Activated CD4-positive, alpha-beta T cell treated with anti-CD3 and anti-CD28 coated beads, Interleukin-2, amount 10 ng/mL, durations not matched to agents 24 days and 14 days (primary cell): ENCODE results near the gene SFMBT1. TPM values are rescaled to one million over a fixed set of nuclear protein-coding genes. Genes with fewer than 3 reads are reported as not detected.
A peak's percentile ranks its signal among the peaks of the same experiment; 100 is the strongest.

Source experiments
- DNase-seq: peaks from one replicate; pipeline ENCODE4 v3.0.0; 2022
- H3K27ac Mint-ChIP-seq: one replicate; pipeline ENCODE4 v1.8.0; 2022; ENCODE audit warnings: mild to moderate bottlenecking, mixed read lengths
- H3K27me3 Mint-ChIP-seq: one replicate; pipeline ENCODE4 v1.8.0; 2022; ENCODE audit warnings: mixed read lengths
- H3K36me3 Mint-ChIP-seq: one replicate; pipeline ENCODE4 v1.8.0; 2022; ENCODE audit warnings: low read depth, mild to moderate bottlenecking, mixed read lengths
- H3K4me1 Mint-ChIP-seq: one replicate; pipeline ENCODE4 v1.8.0; 2021; ENCODE audit warnings: mixed read lengths
- H3K4me3 Mint-ChIP-seq: one replicate; pipeline ENCODE4 v1.8.0; 2022; ENCODE audit warnings: mild to moderate bottlenecking, moderate library complexity, mixed read lengths
- H3K9me3 Mint-ChIP-seq: one replicate; pipeline ENCODE4 v1.8.0; 2021; ENCODE audit warnings: mixed read lengths
- intact Hi-C: fragments of 100-400 bp; cut with micrococcal nuclease; formaldehyde crosslinking; loops from one replicate; pipeline ENCODE4 v1.15.1; 2023
- total RNA-seq: library from RNA; stranded (reverse); gene quantifications from 2 replicates; pipeline ENCODE4 v1.2.3, GENCODE V29; 2022

The SFMBT1 gene
- total RNA-seq, 1 donor from 2014 or later: 28.6 TPM

DNA sequence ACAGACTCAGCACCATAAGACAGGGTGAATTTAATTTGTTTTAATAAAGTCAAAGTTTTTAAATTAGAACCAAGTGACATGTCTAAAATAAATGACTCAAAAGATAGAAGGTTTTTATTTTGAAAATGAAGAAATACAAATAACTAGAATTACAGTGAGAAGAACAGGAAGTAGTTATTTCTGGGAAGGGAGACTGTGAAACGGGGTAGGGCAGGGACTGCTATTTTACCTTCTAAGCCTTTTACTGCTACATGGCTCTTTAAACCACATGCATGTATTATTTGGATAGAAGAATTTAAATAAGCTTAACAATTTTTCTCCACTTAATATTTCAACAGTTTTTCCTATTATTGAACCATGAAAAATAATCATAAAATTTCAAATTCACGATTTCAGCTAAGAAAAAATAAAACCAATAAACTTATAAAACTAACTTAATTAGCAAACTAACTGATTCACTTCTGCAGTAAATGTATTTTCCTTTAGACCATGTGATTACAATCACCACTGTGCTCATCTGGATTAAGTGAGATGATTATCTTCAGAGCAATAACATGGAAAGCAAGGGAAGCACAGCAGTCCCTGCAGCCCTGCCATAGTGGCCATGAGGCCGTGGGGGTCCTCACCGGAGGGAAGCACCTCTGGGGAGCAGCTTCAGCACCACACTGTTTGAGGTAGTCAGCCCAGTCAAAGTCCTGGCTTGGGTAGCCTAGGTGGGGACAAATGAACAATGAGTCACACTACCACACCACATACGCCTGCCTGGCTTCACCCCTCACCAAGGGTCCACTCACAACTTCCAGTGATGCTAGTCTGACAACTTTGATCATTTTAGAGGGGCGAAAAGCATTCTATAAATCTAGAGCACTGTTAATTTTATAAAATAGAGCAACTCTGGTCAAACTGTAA is 120.2 kb downstream of the SFMBT1 start:
- H3K27me3 Mint-ChIP-seq: no peaks in the 10 kb centered on the region
- peak overlapping the region; percentile 47 for H3K27ac Mint-ChIP-seq
- peak overlapping the region; percentile 34 for H3K4me3 Mint-ChIP-seq
- intact Hi-C loops: no loop called here
- DNase-seq: no peak
- H3K36me3 Mint-ChIP-seq: peaks cover 44% of the 10 kb centered on the region
- no peaks in the 10 kb centered on the region for H3K9me3 Mint-ChIP-seq
- H3K4me1 Mint-ChIP-seq: peaks cover 19% of the 10 kb centered on the region

DNA sequence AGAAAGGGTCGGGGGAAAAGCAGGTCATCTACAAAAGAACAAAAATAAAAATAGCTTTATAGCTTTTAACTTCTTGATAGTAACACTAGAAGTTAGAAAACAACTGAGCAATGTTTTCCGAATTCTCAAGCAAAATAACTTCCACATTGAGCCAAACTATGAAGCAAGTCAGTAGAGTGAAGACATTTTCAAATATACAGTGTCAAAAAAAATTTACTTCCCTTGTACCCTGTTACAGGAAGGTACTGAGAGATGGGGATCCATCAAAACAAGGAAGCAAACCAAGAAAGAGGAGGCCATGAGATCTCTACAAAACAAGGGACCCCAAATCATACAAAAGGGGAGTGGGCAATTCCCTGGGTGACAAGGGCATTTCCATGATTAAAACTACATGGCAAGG is 121.9 kb downstream of the SFMBT1 start:
- Mint-ChIP-seq H3K36me3 (peaks cover 47% of the 10 kb centered on the region), H3K9me3 (no peaks in the 10 kb centered on the region), H3K4me3 (no peak overlapping the region), H3K4me1 (peaks cover 18% of the 10 kb centered on the region), H3K27ac (no peak overlapping the region), H3K27me3 (no peaks in the 10 kb centered on the region)
- DNase-seq: no peak
- intact Hi-C loops: no loop called here

DNA sequence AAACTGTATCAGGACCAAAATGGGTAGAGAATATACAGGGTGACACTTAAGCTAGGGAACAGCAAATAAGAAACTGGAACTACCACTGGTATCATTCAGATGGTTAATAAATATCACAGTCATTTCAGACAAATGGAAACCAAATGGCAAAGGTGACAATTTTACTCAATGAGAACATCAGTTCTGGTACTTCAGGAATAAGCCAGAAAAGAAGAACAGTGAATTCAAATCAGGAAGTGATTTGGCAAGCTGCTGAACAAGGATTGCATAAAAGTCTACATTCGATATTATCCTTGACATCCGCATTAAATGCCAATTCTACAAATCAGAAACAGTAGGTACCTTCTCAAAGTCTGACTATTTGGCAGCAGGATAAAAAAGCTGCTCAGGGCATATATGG is 125.0 kb downstream of the SFMBT1 start:
- no peak overlapping the region for H3K27ac Mint-ChIP-seq
- intact Hi-C loops: no loop called here
- no peaks in the 10 kb centered on the region for H3K9me3 Mint-ChIP-seq
- H3K36me3 Mint-ChIP-seq: peaks cover 45% of the 10 kb centered on the region
- peaks cover 15% of the 10 kb centered on the region for H3K4me1 Mint-ChIP-seq
- no peak overlapping the region for H3K4me3 Mint-ChIP-seq
- DNase-seq: no peak
- no peaks in the 10 kb centered on the region for H3K27me3 Mint-ChIP-seq

DNA sequence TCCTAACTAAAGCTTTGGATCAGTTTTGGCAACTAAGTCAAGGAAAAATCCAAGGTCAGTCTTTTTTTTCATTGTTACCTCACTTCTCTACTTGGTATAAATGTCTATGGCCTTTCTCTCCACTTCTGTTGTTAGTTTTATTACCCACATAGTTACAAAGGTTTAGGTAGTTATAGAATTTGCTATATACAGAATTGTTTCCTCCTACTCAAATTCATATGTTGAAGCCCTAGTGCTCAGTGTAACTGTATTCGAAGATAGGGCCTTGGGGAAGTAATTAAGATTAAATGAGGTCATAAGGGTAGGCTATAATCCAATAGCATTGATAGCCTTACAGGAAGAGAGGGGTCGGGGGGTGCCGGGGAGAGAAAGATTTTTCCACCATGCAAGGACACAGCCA is 128.8 kb downstream of the SFMBT1 start:
- Mint-ChIP-seq H3K36me3 (peaks cover 47% of the 10 kb centered on the region), H3K27me3 (no peaks in the 10 kb centered on the region), H3K27ac (no peak overlapping the region), H3K4me3 (no peak overlapping the region), H3K9me3 (no peaks in the 10 kb centered on the region), H3K4me1 (peaks cover 8% of the 10 kb centered on the region)
- peak; percentile 23 for DNase-seq
- intact Hi-C loops: no loop called here

DNA sequence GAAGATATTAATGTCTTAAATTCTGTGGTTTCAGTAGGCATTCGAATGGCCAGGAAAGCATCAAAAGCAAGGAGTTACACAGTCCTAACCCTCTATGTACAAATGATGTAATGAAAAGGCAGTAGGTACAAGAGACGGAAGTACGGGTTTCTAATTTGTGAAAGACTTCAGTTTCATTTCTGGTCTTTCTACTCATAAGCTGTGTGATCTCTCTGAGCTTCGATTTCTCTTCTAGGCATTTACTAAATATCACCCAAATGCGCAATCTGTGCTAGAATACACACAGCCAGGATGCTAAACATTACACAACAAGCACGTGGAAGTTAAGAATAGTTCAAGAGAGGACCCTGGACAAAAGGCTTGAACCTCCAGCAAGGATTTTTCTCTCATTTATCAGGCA is 130.6 kb downstream of the SFMBT1 start:
- DNase-seq: peak; percentile 21
- peaks cover 48% of the 10 kb centered on the region for H3K36me3 Mint-ChIP-seq
- H3K27ac Mint-ChIP-seq: no peak overlapping the region
- intact Hi-C loops: no loop called here
- H3K27me3 Mint-ChIP-seq: no peaks in the 10 kb centered on the region
- H3K4me1 Mint-ChIP-seq: peaks cover 4% of the 10 kb centered on the region
- H3K4me3 Mint-ChIP-seq: no peak overlapping the region
- H3K9me3 Mint-ChIP-seq: no peaks in the 10 kb centered on the region

DNA sequence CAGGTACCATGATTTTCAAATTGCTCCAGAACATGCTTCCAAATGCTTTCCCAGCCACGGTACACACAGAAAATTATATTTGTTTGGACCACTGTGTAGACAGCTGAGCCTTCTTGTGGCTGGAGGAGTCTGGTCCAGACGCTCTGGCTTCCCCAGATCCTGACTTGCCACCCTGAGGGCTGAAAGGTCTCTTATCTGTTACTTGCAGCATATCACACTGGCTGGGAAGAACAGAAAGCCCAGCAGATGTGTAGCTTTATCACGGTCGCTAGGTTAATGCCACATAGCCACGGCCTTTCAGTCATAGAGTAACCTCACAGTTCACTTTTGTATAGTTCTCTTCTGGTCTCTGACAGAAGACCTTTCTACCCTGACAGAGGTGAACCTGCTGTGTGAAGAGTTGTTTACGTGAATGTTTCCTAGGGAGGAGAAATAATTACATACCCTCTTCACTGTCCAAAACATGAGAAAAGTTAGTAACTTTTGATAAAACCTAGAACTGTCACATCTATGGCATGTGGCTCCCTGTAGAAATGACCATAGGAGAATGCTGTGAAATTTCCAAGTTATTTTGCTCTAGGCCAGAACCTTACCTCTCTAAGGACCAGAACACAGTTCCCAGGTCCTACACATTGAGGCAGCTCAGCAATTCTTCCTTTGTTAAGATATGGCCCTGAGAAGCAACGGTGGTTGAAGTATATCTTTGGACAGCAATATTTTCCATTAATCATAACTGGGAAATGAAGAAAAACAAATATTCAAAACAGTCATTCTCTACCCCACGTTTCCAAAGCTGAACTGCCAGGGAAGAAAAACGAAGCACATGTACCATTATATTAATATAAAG is 132.8 kb downstream of the SFMBT1 start:
- Mint-ChIP-seq H3K27me3 (no peaks in the 10 kb centered on the region), H3K36me3 (peaks cover 47% of the 10 kb centered on the region), H3K9me3 (no peaks in the 10 kb centered on the region), H3K4me1 (peaks cover 4% of the 10 kb centered on the region), H3K4me3 (no peak overlapping the region), H3K27ac (no peak overlapping the region)
- intact Hi-C loops: no loop called here
- no peak for DNase-seq

DNA sequence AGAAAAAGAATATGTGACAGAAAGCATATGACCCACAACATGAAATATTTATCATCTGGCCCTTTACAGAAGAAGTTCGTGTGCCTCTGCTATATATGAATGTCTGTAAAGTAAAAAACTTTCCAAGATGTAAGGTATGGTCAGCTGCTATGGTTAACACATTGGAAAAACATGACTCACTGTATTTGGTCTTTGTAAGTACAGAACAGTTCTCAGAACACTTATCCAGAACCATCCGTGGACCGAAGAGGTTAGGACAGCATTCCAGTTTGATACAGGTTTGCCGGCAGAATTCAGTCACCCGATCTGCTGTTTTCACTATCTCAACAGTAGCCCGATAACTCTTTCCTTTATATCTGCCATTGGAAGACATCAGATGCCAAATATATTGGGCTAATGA is 135.1 kb downstream of the SFMBT1 start:
- H3K4me3 Mint-ChIP-seq: no peak overlapping the region
- peaks cover 49% of the 10 kb centered on the region for H3K36me3 Mint-ChIP-seq
- H3K4me1 Mint-ChIP-seq: peaks cover 4% of the 10 kb centered on the region
- H3K27ac Mint-ChIP-seq: no peak overlapping the region
- no peaks in the 10 kb centered on the region for H3K27me3 Mint-ChIP-seq
- H3K9me3 Mint-ChIP-seq: no peaks in the 10 kb centered on the region
- no peak for DNase-seq
- intact Hi-C loops: no loop called here

DNA sequence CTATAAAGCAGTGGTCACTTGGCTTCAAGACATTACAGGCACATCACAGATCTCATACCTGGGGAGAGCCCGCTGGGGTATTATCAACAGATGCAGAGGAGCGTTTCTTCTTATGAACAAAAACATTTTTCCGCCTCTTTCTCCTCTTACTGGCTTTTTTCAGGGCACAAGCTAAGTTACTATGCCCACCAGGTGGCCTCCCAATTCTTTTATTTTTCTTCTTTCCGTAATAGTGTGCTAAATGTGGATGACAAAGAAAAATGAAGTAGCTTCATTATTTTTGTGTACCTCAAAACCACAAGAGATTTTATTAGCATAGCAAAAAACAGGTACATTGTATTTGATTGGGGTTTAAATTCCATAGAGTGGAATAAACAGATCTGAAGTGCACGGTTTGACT is 138.4 kb downstream of the SFMBT1 start:
- intact Hi-C loops: no loop called here
- no peak for DNase-seq
- Mint-ChIP-seq H3K27me3 (no peaks in the 10 kb centered on the region), H3K4me1 (no peaks in the 10 kb centered on the region), H3K27ac (no peak overlapping the region), H3K4me3 (no peak overlapping the region), H3K36me3 (peaks cover 45% of the 10 kb centered on the region), H3K9me3 (no peaks in the 10 kb centered on the region)

DNA sequence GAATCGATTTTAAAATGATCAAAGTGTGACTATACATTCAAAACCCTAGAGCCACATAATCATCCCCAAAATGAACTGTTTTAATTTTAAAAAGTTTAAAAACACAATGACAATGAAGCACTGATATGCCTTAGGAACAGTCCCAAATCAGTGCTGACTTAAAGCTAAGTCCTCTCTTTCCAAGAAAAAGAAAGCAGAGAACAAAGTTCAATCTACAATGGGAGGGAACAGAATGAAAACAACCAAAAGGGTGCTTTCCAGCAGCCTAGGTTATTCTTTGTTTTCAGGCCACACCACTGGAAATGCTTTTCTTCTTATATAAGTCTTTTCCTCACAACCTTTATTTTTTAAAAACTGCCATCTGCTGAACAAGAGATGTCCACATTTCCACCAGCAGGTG is 141.3 kb downstream of the SFMBT1 start:
- DNase-seq: no peak
- H3K9me3 Mint-ChIP-seq: no peaks in the 10 kb centered on the region
- H3K27ac Mint-ChIP-seq: no peak overlapping the region
- H3K4me3 Mint-ChIP-seq: no peak overlapping the region
- H3K27me3 Mint-ChIP-seq: no peaks in the 10 kb centered on the region
- peaks cover 29% of the 10 kb centered on the region for H3K36me3 Mint-ChIP-seq
- H3K4me1 Mint-ChIP-seq: no peaks in the 10 kb centered on the region
- intact Hi-C loops: no loop called here

DNA sequence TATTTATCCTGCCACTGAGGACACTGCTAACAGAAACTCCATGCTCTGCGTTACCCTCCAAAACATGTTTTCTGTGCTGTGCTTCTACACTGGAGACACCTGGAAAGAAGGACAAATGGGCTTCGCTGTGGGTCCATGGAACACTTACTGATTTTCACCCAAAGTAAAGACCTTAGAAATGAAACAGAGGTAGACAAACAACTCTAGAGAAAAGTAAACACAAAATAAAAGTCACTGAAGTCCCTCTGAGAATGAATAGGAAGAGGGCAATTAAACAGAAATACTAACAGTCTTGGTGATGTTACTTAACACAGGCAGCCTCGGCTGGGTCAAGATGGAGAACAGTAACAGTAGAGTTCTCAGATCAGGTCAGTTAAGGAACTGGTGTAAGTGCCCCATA is 141.9 kb downstream of the SFMBT1 start:
- intact Hi-C loops: no loop called here
- Mint-ChIP-seq H3K9me3 (no peaks in the 10 kb centered on the region), H3K4me1 (no peaks in the 10 kb centered on the region), H3K4me3 (no peak overlapping the region), H3K36me3 (peaks cover 29% of the 10 kb centered on the region), H3K27ac (no peak overlapping the region), H3K27me3 (no peaks in the 10 kb centered on the region)
- no peak for DNase-seq

DNA sequence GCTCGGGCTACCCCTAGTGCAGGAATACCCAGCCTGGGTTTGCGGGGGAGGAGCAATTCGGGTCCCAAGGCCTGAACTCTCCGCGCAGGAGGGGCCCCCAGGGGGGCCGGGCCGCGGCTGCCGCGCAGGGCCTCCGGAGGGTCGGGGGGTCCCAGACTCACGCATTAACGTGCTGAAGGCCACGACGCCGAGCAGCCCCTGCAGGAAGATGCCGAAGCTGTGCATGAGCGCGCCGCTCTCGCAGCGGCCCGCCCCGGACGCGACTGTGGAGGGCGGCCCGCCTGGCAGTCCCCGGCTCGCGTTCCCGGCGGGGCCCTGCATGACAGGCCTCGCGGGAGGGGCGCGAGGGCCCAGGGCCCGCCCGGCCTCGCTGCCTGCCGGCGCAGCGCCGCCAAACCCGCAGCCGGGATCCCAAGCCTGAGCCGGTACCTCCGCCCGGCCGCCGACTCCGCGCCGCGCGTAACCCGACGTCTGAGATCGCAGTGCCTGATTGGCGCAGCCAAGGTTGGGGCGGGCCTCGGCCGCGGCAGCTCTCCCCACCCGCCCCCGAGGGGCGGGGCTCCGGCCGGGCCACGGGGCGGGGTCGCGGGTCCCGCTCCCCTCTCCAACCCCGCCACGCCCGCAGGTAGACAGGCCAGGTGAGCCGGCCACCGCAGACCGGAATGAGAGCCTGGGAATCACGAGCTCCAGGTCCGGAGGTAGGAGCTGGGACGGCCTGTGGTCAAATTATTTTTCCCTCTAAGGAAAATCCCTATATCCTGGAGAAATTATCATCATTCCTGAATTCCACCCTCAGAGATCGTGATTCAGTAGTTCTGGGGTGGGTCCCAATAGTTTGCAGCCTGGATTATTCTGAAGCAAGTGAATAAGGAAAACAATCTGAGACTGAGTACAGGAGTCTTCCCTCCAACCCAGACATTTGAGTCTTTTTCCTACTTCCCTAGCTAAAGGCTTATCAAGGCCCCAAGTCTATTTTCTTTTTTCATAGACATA is 148.4 kb downstream of the SFMBT1 start, which contains the start of gene STIMATE:
STIMATE (minus strand) TSS at position 419 of the 993 bp plus-strand sequence; CDS start at position 321, 98 bp downstream.
- H3K4me1 Mint-ChIP-seq: peaks cover 42% of the 10 kb centered on the region
- H3K36me3 Mint-ChIP-seq: peaks cover 21% of the 10 kb centered on the region
- intact Hi-C loops: loop anchor here (2.0 to 10.0 kb wide), 5 partner anchors 125 to 363 kb away; partner anchors contain the start of genes GLT8D1, NEK4, NT5DC2 and SFMBT1
- peak within 1 kb of the TSS; percentile 90 for H3K27ac Mint-ChIP-seq
- H3K27me3 Mint-ChIP-seq: no peaks in the 10 kb centered on the region
- H3K9me3 Mint-ChIP-seq: no peaks in the 10 kb centered on the region
- H3K4me3 Mint-ChIP-seq: peak within 1 kb of the TSS; percentile 94
- DNase-seq: peak; percentile 97

DNA sequence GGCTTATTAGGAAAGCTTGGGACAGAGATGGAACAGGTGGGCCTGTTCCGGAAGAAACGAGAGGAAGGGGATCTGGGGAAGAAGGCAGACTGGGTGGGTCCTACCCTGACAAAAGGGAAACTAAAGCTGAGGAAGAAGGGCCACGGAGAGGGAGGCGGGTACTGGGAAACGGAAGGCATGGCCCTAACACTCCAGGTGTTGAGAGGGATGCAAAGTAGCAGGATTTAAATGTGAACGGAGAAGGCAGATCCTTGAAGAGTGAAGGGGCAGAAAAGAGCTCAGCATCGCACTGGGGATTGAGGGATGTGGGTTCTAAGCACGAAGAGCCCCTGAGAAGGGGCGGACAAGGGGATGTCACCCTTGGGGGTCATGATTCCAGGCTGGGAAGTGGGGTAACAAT is 149.3 kb downstream of the SFMBT1 start:
- H3K27ac Mint-ChIP-seq: peak overlapping the region; percentile 90
- DNase-seq: peak; percentile 66
- H3K36me3 Mint-ChIP-seq: peaks cover 21% of the 10 kb centered on the region
- H3K4me3 Mint-ChIP-seq: peak overlapping the region; percentile 94
- no peaks in the 10 kb centered on the region for H3K27me3 Mint-ChIP-seq
- peaks cover 48% of the 10 kb centered on the region for H3K4me1 Mint-ChIP-seq
- intact Hi-C loops: loop anchor here (2.0 to 10.0 kb wide), 5 partner anchors 124 to 362 kb away; partner anchors contain the start of genes GLT8D1, NEK4, NT5DC2 and SFMBT1
- H3K9me3 Mint-ChIP-seq: no peaks in the 10 kb centered on the region

DNA sequence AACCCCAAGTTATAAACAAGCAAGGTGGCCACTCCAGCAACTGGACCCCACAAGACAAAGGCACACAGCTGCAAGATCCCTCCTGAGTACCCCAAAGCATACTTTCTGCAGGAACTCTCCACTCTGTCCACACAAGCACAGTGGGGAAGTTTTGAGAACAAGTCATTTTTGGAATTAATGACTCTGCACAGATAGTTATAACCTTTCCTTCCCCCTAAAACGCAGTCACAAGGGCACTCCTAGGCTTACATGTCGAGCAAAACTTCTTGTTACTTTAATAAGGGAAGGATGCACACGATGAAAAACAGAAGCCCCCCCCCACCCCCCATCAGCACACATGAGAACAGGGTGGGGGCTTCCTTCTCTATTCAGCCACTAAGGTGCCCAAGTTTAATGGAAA is 149.7 kb downstream of the SFMBT1 start:
- intact Hi-C loops: loop anchor here (2.0 to 10.0 kb wide), 5 partner anchors 124 to 361 kb away; partner anchors contain the start of genes GLT8D1, NEK4, NT5DC2 and SFMBT1
- DNase-seq: no peak
- no peaks in the 10 kb centered on the region for H3K9me3 Mint-ChIP-seq
- peaks cover 51% of the 10 kb centered on the region for H3K4me1 Mint-ChIP-seq
- H3K27ac Mint-ChIP-seq: no peak overlapping the region
- H3K27me3 Mint-ChIP-seq: no peaks in the 10 kb centered on the region
- H3K4me3 Mint-ChIP-seq: peak overlapping the region; percentile 94
- peaks cover 21% of the 10 kb centered on the region for H3K36me3 Mint-ChIP-seq
